Measurements from ENCODE around the gene COPG2.
"Not testable (repeated sequence)": the region's sequence is repeated elsewhere in the genome, so short reads cannot be mapped to it uniquely, and the experiment has no call there.

The COPG2 gene

DNA sequence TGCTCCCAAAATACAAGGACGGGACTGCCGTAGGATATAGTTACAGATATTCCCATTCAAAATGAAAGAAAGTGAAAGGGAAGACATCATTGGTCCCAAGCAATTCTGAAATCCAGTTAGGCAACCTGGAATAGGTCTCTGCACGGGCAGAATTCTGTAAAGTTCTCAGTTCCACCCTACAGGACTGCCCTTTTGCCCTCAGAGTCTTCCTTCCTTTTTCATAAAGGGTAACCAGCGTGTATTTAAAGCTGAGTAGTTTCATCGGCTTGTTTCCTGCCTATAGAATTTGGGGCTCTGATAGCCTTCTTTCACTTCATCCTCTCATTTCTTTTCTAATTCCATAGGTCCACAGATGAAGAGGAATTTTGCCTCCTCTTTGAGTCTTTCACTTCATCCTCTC lies 20.0 kb downstream of the COPG2 start:
- no peak for DNase-seq

DNA sequence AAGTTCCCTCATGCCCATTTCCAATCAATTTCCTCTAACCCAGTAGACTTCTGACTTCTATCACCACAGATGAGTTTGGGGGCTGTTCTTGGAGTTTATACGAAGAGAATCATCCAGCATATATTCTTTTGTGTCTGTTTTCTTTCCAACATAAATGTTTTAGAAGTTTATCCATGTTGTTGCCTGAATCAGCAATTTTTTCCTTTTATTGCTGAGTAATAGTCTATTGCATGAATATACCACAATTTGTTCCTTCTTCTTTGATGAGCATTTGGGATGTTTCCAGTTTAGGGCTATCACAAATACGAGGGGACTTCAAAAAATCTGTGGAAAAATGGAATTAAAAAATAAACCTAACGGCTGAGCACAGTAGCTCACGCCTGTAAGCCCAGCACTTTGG lies 26.2 kb downstream of the COPG2 start:
- DNase-seq, result no peak

DNA sequence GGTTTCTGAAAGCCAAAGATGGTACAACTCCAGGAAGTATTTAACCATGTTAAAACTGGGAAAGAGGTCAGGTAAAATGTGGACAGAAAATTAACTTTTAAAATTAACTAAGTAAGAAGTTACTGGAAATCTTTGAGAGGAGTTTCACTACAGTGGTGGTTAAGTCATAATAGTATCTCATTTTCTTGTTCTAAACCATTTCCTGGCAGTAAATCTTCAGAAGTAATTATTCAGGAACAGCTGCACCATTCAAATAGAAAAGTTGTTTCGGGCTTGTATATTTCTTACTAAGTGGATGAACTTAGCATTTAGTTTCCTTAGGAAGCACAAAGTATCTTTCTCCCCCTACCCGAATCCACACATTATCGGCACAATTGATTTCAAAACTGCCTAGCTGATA lies 27.1 kb downstream of the COPG2 start:
- no peak for DNase-seq

DNA sequence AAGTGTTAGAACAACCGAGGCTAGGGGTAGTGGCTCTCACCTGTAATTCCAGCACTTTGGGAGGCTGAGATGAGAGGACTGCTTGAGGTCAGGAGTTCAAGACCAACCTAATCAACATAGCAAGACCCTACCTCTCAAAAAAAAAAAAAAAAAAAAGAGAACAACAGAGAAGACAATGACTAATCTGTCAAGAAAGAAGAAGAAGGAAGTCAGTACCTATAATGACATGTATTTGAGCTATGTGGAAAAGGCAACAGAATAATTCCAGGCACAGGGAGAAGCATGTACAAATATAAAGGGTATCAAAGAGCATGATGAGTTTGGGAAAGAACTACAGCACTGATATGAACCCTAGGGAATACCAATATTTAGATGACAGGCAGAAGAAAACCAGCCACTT lies 27.5 kb downstream of the COPG2 start:
- no peak for DNase-seq

DNA sequence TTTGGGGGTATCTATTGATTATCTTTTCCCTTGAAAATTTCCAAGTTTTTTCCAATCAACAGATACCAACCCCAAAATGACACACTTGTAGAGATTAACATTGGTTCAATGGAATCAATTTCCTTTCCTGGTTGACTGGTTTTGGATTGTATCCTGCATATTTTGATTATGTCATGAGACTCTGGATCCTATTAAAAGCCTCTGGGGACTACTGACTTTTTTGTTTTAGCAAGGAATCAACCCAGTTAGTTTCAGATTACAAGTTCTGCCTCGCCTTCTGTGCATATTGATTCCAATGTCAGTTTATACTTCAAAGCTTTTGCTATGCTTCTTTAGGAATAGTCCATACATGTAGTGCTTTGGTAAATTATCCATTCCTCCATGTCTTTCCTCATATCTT lies 29.2 kb downstream of the COPG2 start:
- DNase-seq, result no peak

DNA sequence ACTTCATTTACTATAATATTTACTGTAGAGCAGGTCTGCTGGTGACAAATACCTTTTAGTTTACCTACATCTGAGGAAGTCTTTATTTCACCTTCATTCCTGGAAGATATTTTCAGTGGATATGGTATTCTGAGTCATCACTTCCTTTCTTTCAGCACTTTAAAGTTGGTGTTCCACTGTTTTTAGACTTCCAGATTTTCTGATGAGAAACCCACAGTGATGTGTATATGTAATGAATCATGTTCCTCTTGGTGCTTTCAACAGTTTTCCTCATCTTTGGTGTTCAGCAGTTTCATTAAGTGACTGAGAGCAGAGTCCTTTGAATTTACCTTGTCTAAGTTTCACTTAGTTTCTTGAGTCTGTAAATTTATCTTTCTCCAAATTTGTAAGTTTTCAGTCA lies 36.4 kb downstream of the COPG2 start:
- DNase-seq, result no peak

DNA sequence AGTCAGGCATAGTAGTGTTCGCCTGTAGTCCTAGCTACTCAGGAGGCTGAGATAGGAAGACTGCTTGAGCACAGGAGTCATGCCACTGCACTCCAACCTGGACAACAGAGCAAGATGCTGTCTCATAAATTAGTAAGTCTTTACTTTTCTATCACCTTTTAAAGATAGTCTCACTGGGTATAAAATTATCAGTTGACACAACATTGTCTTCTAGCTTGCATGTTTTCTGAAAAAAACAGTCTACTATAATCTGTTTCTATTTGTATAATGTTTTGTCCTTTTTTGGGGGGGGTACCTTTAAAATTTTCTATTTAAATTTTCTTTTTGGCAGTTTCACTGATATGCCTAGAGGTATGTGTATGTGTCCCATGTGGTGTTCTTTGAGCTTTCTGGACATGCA lies 39.6 kb downstream of the COPG2 start:
- DNase-seq, result no peak

DNA sequence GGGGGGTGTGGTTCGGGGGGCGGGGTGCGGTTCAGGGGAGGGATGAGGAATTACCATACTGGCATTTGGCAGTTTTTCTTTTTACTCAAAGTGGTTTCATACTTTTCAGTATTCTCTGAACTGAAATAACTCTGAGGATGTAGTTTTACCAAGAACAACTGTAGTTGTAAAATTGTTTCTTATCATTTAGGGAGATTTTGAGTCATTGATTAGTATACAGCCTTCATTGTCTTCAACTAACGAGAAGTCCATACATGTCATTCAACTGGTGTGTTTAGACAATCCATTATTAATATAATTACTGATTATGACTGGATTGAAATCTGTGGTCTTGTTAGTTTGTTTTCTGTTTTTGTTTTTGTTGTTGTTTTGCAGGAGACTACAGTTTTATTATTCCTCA lies 40.8 kb downstream of the COPG2 start:
- no peak for DNase-seq

DNA sequence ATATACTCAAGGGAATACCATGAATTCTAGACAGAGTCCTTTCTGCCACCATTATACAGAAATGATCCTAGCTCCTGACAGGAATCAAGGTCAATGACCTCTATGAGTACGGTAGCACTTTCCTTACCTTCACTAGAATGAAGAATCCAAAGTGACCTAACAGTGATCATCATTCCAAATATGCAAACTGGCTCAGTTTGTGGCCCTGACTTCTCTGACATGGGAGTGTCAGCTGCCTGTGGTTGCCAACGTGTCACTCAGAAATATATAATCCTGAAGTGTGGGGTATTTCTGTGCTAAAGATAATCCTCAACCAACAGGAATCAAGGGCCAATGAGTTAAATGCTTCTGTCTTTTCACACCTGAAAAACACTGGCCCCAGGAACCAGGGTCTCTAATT lies 45.7 kb downstream of the COPG2 start:
- DNase-seq, result no peak

DNA sequence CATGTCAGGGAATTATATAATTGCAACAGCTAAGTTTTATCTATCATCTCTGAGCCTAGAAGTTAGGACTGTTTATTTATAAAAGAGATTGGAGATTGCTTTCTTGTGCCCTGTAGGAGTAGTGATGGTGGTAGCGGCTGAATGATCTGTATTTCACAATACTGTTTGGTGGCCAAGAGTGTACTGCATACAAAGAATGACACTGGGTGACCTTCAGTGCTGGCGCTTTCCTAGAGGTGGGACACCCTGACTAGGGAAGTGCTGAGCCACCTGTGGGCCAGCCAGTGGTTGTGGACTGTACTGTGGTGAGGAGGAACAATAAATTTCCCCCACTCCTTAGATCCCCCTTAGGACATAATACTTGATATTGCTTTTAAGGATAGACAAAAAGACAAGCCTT lies 53.0 kb downstream of the COPG2 start:
- DNase-seq, result no peak

DNA sequence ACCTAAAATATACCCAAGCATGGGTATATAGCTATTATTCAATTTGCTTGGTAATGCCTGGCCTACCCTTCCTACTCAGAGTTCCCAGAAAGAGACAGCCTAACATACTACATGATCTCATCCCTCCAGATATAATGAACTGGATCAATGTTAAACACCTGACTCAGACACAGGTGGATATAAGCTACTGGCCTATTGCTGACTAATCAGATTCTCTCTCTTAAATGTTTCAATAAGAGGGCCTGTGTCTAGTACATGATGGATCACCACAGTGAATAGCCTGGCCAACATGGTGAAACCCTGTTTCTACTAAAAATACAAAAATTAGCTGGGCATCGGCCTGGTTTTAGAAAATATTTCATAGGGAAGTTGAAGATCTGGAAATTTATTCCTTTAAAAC lies 54.1 kb downstream of the COPG2 start:
- no peak for DNase-seq

DNA sequence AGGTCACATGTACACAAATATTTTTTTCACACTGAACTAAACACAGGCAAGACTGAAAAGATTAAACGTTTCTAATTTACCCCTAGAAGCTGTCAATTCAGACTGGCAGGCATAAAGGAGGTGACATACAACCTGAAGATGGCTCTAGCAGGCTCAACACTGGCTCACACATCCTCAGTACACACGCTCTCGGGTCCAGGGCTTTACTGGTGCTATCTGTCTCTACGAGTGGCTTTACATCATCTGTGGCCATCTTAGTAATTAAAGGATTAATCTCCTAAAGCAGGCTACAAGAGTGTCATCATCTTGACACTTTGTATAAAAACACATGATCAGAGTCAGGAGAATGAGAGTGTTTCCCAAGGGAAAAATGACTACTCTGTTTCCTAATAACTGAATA lies 57.3 kb downstream of the COPG2 start:
- DNase-seq, result no peak

DNA sequence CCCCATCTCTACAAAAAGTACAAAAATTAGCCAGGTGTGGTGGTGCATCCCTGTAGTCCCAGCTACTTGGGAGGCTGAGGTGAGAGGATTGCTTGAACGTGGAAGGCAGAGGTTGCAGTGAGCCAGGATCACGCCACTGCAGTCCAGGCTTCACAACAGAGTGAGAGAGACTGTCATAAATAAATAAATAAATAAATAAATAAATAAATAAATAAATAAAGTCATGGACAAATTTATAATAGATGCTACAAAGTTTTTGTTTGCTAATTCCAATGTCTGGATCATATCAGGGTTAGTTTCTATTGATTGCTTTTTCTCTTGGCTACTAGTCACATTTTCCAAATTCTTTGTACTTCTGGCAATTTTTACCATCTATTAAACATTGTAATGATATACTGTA lies 61.5 kb downstream of the COPG2 start:
- DNase-seq, result not testable (repeated sequence)

DNA sequence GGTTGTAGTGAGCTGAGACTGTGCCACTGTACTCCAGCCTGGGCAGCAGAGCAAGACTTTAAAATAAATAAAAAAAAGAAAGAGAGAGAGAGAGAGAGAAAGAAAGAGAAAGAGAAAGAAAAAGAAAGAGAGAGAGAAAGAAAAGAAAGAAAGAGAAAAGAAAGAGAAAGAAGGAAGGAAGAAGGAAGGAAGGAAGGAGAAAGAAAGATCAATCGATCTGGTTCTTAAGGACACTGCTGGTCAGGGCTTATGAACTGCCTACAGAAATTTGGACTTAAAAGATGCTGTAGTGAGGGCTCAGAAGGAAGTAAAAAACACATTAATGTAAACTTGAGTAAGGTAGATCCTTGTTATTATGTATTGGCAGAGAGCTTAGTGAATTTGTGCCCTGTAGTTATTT lies 62.4 kb downstream of the COPG2 start:
- no peak for DNase-seq

DNA sequence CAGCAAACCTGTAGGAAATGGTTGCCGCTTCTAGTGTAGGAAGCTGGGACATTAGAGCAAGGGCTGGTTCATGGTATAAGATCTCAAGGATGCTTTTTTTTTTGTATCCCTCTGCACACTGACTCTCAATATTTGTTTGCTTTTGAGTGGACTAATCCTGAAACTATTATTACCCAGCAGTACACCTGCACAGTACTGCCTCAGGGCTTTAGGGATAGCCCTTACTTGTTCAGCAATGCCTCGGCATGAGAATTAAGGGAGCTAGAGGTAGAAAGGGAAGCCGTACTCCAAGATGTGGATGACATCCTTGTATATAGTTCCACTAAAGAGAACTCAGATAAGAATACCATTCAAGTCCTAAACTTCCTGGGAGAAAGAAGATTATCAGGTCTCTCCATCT lies 70.5 kb downstream of the COPG2 start:
- DNase-seq, result no peak

DNA sequence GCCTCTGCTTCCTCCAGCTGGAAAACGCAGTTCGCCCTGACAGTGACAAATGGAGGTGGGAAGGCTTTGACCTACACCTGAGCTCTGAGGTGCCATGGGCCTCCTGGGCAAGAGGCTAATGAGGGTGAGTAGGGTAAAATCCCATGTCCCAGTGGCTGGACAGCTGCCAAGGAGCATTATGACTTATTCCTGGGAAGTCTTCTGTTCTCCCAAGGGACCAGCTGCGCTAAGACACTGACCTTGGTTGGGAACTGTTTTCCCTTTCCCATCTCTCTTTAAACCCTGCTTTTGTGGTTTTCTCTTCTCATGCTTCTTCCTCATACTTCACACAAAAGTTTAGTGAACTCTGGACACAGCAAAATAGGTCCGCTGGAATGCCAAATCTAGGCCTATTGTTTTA lies 72.6 kb downstream of the COPG2 start:
- no peak for DNase-seq

DNA sequence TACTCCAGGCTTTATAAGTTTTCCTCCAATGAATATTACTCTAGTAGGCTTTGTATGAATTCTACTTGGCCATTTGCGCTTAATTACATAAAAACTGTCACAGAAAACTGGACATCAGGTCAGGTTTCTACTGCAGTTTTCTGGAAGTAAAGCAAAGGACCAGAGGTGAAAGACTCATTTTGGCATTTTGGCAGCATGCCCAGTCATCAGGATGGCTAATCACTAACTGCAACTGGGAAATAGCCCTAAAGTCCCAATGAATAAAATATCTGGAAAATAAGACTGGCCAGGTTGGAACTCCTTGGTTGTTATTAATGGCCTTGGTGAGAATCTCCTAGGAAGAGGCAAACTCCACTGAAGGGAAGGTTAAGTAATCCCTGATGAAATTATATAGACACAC lies 75.5 kb downstream of the COPG2 start:
- DNase-seq, result no peak

DNA sequence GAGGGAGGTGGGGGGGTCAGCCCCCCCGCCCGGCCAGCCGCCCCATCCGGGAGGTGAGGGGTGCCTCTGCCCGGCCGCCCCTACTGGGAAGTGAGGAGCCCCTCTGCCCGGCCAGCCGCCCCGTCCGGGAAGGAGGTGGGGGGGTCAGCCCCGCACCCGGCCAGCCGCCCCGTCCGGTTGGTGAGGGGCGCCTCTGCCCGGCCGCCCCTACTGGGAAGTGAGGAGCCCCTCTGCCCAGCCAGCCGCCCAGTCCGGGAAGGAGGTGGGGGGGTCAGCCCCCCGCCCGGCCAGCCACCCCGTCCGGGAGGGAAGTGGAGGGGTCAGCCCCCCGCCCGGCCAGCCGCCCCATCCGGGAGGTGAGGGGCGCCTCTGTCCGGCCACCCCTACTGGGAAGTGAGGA lies 77.1 kb downstream of the COPG2 start:
- not testable (repeated sequence) for DNase-seq

DNA sequence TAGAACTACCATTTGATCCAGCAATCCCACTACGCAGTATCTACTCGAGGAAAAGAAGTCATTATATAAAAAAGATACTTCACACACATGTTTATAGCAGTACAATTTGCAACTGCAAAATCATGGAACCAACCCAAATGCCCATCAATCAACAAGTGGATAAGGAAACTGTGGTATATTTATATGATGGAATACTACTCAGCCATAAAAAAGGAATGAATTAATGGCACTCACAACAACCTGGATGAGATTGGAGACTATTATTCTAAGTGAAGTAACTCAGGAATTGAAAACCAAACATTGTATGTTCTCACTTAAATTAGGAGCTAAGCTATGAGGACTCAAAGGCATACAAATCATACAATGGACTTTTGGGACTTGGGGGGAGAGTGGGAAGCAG lies 82.6 kb downstream of the COPG2 start:
- DNase-seq, result not testable (repeated sequence)

DNA sequence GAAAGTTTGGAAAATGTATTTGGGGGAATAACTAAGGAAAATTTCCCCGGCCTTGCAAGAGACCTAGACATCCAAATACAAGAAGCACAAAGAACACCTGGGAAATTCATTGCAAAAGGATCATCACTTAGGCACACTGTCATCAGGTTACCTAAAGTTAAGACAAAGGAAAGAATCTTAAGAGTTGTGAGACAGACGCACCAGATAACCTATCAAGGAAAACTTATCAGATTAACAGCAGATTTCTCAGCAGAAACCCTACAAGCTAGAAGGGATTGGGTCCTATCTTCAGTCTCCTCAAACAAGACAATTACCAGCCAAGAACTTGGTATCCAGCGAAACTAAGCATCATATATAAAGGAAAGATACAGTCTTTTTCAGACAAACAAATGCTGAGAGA lies 93.4 kb downstream of the COPG2 start:
- not testable (repeated sequence) for DNase-seq

DNA sequence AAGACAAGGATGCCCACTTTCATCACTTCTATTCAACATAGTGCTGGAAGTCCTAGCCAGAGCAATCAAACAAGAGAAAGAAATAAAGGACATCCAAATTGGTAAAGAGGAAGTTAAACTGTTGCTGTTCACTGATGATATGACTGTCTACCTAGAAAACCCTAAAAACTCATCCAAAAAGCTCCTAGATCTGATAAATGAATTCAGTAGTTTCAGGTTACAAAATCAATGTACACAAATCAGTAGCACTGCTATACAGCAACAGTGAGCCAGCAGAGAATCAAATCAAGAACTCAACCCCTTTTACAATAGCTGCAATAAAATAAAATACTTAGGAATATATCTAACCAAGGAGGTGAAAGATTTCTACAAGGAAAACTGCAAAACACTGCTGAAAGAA lies 98.4 kb downstream of the COPG2 start:
- not testable (repeated sequence) for DNase-seq

DNA sequence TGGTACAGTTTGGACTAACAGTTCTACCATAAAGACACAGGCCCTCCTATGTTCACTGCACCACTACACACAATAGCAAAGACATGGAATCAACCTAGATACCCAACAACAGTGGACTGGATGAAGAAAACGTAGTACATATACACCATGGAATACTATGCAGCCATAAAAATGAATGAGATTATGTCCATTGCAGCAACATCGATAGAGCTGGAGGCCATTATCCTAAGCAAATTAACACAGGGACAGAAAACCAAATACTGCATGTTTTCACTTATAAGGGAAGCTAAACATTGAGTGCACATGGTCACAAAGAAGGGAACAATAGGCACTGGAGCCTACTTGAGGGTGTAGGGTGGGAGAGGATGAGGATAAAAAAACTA lies 101.7 kb downstream of the COPG2 start:
- no peak for DNase-seq

DNA sequence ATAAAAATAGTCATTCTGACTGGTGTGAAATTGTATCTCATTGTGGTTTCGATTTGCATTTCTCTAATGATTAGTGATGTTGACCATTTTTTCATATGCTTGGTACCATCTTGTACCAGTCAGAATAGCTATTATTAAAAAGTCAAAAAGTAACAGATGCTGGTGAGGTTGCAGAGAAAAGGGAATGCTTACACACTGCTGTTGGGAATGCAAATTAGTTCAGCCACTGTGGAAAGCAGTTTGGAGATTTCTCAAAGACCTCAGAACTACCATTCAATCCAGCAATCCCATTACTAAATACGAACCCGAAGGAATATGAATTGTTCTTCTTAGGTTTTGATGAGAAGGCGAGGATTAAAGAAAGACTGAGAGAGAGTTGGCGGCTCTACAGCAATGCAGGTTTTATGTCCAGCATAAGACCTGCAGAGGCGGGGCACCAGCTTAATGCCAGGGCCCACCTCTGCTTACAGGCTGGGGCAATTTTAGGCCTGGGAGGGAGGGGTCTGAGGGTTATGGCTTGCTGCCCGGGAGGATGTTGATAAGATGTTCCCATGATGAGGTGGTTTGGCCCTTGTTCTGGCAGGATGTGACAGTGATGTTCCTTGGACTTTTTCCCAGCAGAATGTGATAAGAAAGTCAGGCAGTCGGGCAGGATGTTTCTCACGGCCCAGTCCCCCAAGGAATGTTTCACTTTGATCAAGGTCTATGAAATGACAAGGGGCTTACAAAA lies 102.2 kb downstream of the COPG2 start:
- DNase-seq, result peak; percentile 74

DNA sequence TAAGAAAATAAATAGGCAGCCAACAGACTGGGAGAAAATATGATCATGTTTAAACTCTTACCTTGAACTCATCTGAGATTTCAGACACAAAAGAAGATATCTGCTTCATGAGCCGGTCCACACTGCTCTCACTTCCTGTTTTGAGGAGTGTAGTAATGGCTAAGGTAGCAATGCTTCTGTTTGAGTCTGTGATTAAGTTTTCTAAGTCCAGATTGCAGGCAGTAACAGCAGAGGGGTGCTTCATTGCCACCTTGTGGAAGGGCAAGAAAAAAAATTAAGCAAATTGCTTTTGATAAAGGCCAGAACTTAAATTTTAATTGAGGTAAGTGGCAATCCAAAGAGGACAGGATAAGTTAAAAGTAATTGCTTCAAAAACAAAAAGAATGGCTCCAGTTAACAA lies 107.6 kb downstream of the COPG2 start:
- DNase-seq, result peak; percentile 56

DNA sequence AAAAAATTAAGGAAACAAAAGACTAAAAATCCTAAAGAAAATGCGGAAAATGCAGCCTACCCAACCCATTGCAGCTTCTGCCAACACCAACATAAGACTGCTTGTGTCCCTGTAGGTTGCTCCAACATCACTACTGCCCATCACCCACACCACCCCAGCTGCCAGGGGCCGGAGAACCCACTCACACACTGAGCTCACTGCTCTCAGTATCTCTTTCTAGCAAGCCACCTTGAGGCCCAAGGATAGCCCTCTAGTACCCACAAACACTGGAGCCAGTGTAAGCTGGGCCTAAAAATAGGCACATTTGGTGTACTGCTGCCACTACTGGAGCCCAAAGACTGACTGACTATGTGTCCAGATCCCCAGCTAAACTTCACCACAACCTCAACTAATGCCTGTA lies 109.4 kb downstream of the COPG2 start:
- no peak for DNase-seq

DNA sequence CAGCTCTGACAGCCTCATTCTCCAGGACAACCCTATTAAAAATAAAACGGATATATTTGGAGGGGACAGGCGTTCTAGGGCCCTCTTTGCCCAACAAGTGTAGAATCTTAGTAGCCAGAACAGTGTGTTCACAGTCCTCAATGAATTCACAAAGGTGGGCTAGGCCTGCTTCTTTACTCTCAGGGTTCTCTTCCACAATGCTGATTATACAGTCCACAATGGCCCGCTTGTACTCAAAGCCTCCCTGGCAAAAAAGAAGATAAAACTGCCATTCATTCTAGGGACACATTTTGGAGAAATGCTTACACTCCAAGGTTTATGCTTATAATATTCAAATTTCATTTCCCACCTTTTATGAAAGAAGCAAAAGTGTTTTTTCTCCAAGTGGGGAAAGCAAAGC lies 114.1 kb downstream of the COPG2 start:
- no peak for DNase-seq
